ENCODE data around the gene SYT7. TPM values are rescaled to one million over a fixed set of nuclear protein-coding genes. Genes with fewer than 3 reads are reported as not detected.
A peak's percentile ranks its signal among the peaks of the same experiment; 100 is the strongest.

The SYT7 gene
- total RNA-seq, 1 donor from 2014 or later, result 12.7 TPM

GRCh38 chr11:61603667-61604066, 22.8 kb upstream of the SYT7 start:
- no peak for DNase-seq (ENCODE audit: low read depth)
- TF ChIP-seq CTCF (IDR thresholded peaks at IDR 0.05; ENCODE audit: insufficient read depth, low read length, poor library complexity, severe bottlenecking), result no peak
- H3K4me3 ChIP-seq (ENCODE audit: low read depth, low read length), result no peak overlapping the region
- no peaks in the 10 kb centered on the region for H3K36me3 ChIP-seq (ENCODE audit: control insufficient read depth, insufficient read depth, low read length)
- peaks cover 11% of the 10 kb centered on the region for H3K27me3 ChIP-seq (ENCODE audit: control insufficient read depth, insufficient read depth, low read length)

- no peak for TF ChIP-seq CTCF (IDR thresholded peaks at IDR 0.05; ENCODE audit: insufficient read depth, low read length, poor library complexity, severe bottlenecking)
- Histone ChIP-seq H3K4me3 (ENCODE audit: low read depth, low read length) (no peak overlapping the region), H3K27me3 (ENCODE audit: control insufficient read depth, insufficient read depth, low read length) (peaks cover 11% of the 10 kb centered on the region), H3K36me3 (ENCODE audit: control insufficient read depth, insufficient read depth, low read length) (no peaks in the 10 kb centered on the region)
- peak; percentile 93 for DNase-seq (ENCODE audit: low read depth)
Measured at GRCh38 chr11:61602775-61603569, 22.1 kb upstream of the SYT7 start.

- Histone ChIP-seq H3K27me3 (ENCODE audit: control insufficient read depth, insufficient read depth, low read length) (peaks cover 6% of the 10 kb centered on the region), H3K36me3 (ENCODE audit: control insufficient read depth, insufficient read depth, low read length) (no peaks in the 10 kb centered on the region), H3K4me3 (ENCODE audit: low read depth, low read length) (no peak overlapping the region)
- no peak for DNase-seq (ENCODE audit: low read depth)
- no peak for TF ChIP-seq CTCF (IDR thresholded peaks at IDR 0.05; ENCODE audit: insufficient read depth, low read length, poor library complexity, severe bottlenecking)
Measured at GRCh38 chr11:61601512-61601911, 20.6 kb upstream of the SYT7 start.

GRCh38 chr11:61599968-61600710, 19.3 kb upstream of the SYT7 start:
- Histone ChIP-seq H3K4me3 (ENCODE audit: low read depth, low read length) (no peak overlapping the region), H3K36me3 (ENCODE audit: control insufficient read depth, insufficient read depth, low read length) (no peaks in the 10 kb centered on the region), H3K27me3 (ENCODE audit: control insufficient read depth, insufficient read depth, low read length) (peaks cover 7% of the 10 kb centered on the region)
- TF ChIP-seq CTCF (IDR thresholded peaks at IDR 0.05; ENCODE audit: insufficient read depth, low read length, poor library complexity, severe bottlenecking), result no peak
- no peak for DNase-seq (ENCODE audit: low read depth)

GRCh38 chr11:61598886-61599868, 18.3 kb upstream of the SYT7 start:
- TF ChIP-seq CTCF (IDR thresholded peaks at IDR 0.05; ENCODE audit: insufficient read depth, low read length, poor library complexity, severe bottlenecking), result no peak
- H3K4me3 ChIP-seq (ENCODE audit: low read depth, low read length), result no peak overlapping the region
- no peak for DNase-seq (ENCODE audit: low read depth)

More at GRCh38 chr11:61598886-61599868, 18.3 kb upstream of the SYT7 start:
- H3K27me3 ChIP-seq (ENCODE audit: control insufficient read depth, insufficient read depth, low read length), result peaks cover 12% of the 10 kb centered on the region
- no peaks in the 10 kb centered on the region for H3K36me3 ChIP-seq (ENCODE audit: control insufficient read depth, insufficient read depth, low read length)

Measured in kidney epithelial cell (primary cell).